ENCODE data around the gene FANCD2.

- TF ChIP-seq CTCF (tag by site-specific recombination; IDR thresholded peaks at IDR 0.05): no peak
- TF ChIP-seq ZBTB8A (tag by site-specific recombination; IDR thresholded peaks at IDR 0.05): no peak
- no peak for TF ChIP-seq ZNF274 (IDR thresholded peaks at IDR 0.05; ENCODE audit: low read length)
- no peak for TF ChIP-seq ZNF274 (tag by site-specific recombination; IDR thresholded peaks at IDR 0.05; ENCODE audit: borderline replicate concordance)
- TF ChIP-seq REST (tag by site-specific recombination; IDR thresholded peaks at IDR 0.05): no peak
- no peak for TF ChIP-seq BCL11A (tag by site-specific recombination; IDR thresholded peaks at IDR 0.05; ENCODE audit: low read depth)
Measured at GRCh38 chr3:10000686-10001085, 25.6 kb upstream of the FANCD2 start.
